IMR-90 (cell line): ENCODE measurements around the gene RERE. TPM values are rescaled to one million over a fixed set of nuclear protein-coding genes. Genes with fewer than 3 reads are reported as not detected.

Source experiments
- ATAC-seq: fragments of 200-7000 bp; cut with Tn5 transposase; 2 replicates; pipeline ENCODE4 v1.9.1; 2020; ENCODE audit warnings: low read depth, mild to moderate bottlenecking, moderate library complexity
- BruUV-seq: library from RNA; stranded (reverse); fragments of 400-500 nt; replicated peaks from 2 replicates; lab custom pipeline; 2021; lab: Mats Ljungman, UMichigan
- CTCF ChIA-PET: fragments of 300-600 bp; formaldehyde crosslinking; extraction: SDS; loops from one replicate; lab custom pipeline; 2021; ENCODE audit warnings: antibody characterized with exemption; lab: Yijun Ruan, JAX
- POLR2A ChIA-PET: fragments of 300-600 bp; sonication (Branson Sonifier 250); formaldehyde crosslinking; loops from one replicate; lab custom pipeline; 2022; ENCODE audit warnings: antibody characterized with exemption; ENCODE audit not compliant: unreplicated experiment; lab: Charles Lee
- DNase-seq: peaks from one replicate; pipeline ENCODE4 v3.0.0; 2013
- H2AFZ ChIP-seq: replicated peaks from 2 replicates; pipeline ENCODE3; 2013; ENCODE audit warnings: low read length, mild to moderate bottlenecking; ENCODE audit not compliant: poor library complexity
- H2AK5ac ChIP-seq: 2 replicates; pipeline ENCODE4 v1.6.1; 2013; ENCODE audit warnings: low read depth, low read length, inconsistent platforms
- H2AK9ac ChIP-seq: replicated peaks from 2 replicates; pipeline ENCODE3; 2013; ENCODE audit warnings: mild to moderate bottlenecking, low read depth, low read length, moderate library complexity; ENCODE audit not compliant: poor library complexity
- H2BK120ac ChIP-seq: 2 replicates; pipeline ENCODE4 v1.6.1; 2013; ENCODE audit warnings: low read depth, low read length, inconsistent platforms
- H2BK15ac ChIP-seq: 3 replicates; pipeline ENCODE4 v1.6.1; 2013; ENCODE audit warnings: low read depth, low read length, inconsistent platforms
- H2BK20ac ChIP-seq: 2 replicates; pipeline ENCODE4 v1.6.1; 2013; ENCODE audit warnings: low read depth, mild to moderate bottlenecking, inconsistent platforms, low read length, moderate library complexity
- H2BK5ac ChIP-seq: 2 replicates; pipeline ENCODE4 v1.6.1; 2013; ENCODE audit warnings: mild to moderate bottlenecking, low read depth, low read length, inconsistent platforms; ENCODE audit not compliant: poor library complexity, severe bottlenecking
- H3K14ac ChIP-seq: replicated peaks from 2 replicates; pipeline ENCODE4 v1.6.1; 2013; ENCODE audit warnings: low read depth, low read length, inconsistent platforms
- H3K18ac ChIP-seq: 2 replicates; pipeline ENCODE4 v1.6.1; 2013; ENCODE audit warnings: low read depth, low read length, control low read depth
- H3K23ac ChIP-seq: 2 replicates; pipeline ENCODE4 v1.6.1; 2013; ENCODE audit warnings: low read depth, low read length, inconsistent platforms
- H3K27ac ChIP-seq: 2 replicates; pipeline ENCODE4 v1.5.1; 2013; ENCODE audit warnings: mild to moderate bottlenecking, control low read depth, low read length; ENCODE audit not compliant: insufficient read depth
- H3K27me3 ChIP-seq: 2 replicates; pipeline ENCODE4 v1.6.1; 2013; ENCODE audit warnings: low read length; ENCODE audit not compliant: control insufficient read depth, insufficient read depth
- H3K36me3 ChIP-seq: 2 replicates; pipeline ENCODE4 v1.6.1; 2013; ENCODE audit warnings: low read length, mixed read lengths; ENCODE audit not compliant: control insufficient read depth, insufficient read depth
- H3K4ac ChIP-seq: 2 replicates; pipeline ENCODE4 v1.6.1; 2013; ENCODE audit warnings: low read depth, low read length, inconsistent platforms
- H3K4me1 ChIP-seq: 2 replicates; pipeline ENCODE4 v1.6.1; 2013; ENCODE audit warnings: low read length, mixed read lengths; ENCODE audit not compliant: control insufficient read depth, insufficient read depth
- H3K4me2 ChIP-seq: 2 replicates; pipeline ENCODE4 v1.6.1; 2013; ENCODE audit warnings: low read depth, mild to moderate bottlenecking, control low read depth, low read length, moderate library complexity
- H3K4me3 ChIP-seq: 2 replicates; pipeline ENCODE4 v1.5.1; 2013; ENCODE audit warnings: low read depth, mild to moderate bottlenecking, control low read depth, low read length, moderate library complexity; ENCODE audit not compliant: insufficient read depth
- H3K56ac ChIP-seq: 2 replicates; pipeline ENCODE4 v1.6.1; 2013; ENCODE audit warnings: low read length, inconsistent platforms; ENCODE audit not compliant: insufficient read depth; ENCODE audit errors: extremely low read depth
- H3K79me1 ChIP-seq, 2 experiments: 2 replicates each; pipeline ENCODE4 v1.6.1; 2013; ENCODE audit warnings: low read length in 2 of 2, inconsistent platforms in 1 of 2, low read depth in 1 of 2
- H3K9ac ChIP-seq: 2 replicates; pipeline ENCODE4 v1.6.1; 2013; ENCODE audit warnings: low read depth, low read length, control low read depth
- H3K9me1 ChIP-seq: 2 replicates; pipeline ENCODE4 v1.6.1; 2013; ENCODE audit warnings: low read length, inconsistent platforms; ENCODE audit not compliant: insufficient read depth
- H3K9me3 ChIP-seq: 2 replicates; pipeline ENCODE4 v1.6.1; 2013; ENCODE audit warnings: low read length; ENCODE audit not compliant: control insufficient read depth, insufficient read depth
- H4K20me1 ChIP-seq: 2 replicates; pipeline ENCODE4 v1.6.1; 2013; ENCODE audit warnings: low read length, inconsistent platforms; ENCODE audit not compliant: insufficient read depth
- H4K5ac ChIP-seq: 2 replicates; pipeline ENCODE4 v1.6.1; 2013; ENCODE audit warnings: mild to moderate bottlenecking, low read depth, low read length, control low read depth
- H4K8ac ChIP-seq, 2 experiments: 2 replicates each; pipeline ENCODE4 v1.6.1; 2013; ENCODE audit warnings: low read depth in 2 of 2, low read length in 2 of 2, control low read depth in 1 of 2, inconsistent platforms in 1 of 2
- H4K91ac ChIP-seq: 2 replicates; pipeline ENCODE4 v1.6.1; 2013; ENCODE audit warnings: low read depth, low read length, inconsistent platforms; ENCODE audit not compliant: insufficient read depth
- BHLHE40 ChIP-seq: fragments of 150-350 bp; IDR thresholded peaks from 2 replicates; pipeline ENCODE4 v1.6.1; 2016; ENCODE audit warnings: mild to moderate bottlenecking, low read depth, low read length
- CEBPB ChIP-seq: IDR thresholded peaks from 2 replicates; pipeline ENCODE4 v1.6.1; 2012; ENCODE audit warnings: low read depth, low read length, improper control_type of control experiment
- CHD1 ChIP-seq: IDR thresholded peaks from 2 replicates; pipeline ENCODE4 v1.6.1; 2012; ENCODE audit warnings: low read depth, low read length, improper control_type of control experiment
- FOS ChIP-seq: fragments of 150-350 bp; IDR thresholded peaks from 2 replicates; pipeline ENCODE4 v1.6.1; 2016; ENCODE audit warnings: low read depth, low read length
- MAFK ChIP-seq: IDR thresholded peaks from 2 replicates; pipeline ENCODE4 v1.6.1; 2012; ENCODE audit warnings: low read depth, low read length, improper control_type of control experiment
- MAZ ChIP-seq: IDR thresholded peaks from 2 replicates; pipeline ENCODE4 v1.6.1; 2012; ENCODE audit warnings: low read depth, mild to moderate bottlenecking, low read length, improper control_type of control experiment, moderate library complexity, borderline replicate concordance
- MXI1 ChIP-seq: IDR thresholded peaks from 2 replicates; pipeline ENCODE4 v1.6.1; 2012; ENCODE audit warnings: low read depth, mild to moderate bottlenecking, low read length, moderate library complexity, borderline replicate concordance
- NFE2L2 ChIP-seq: fragments of 150-350 bp; IDR thresholded peaks from 2 replicates; pipeline ENCODE4 v1.6.1; 2016; ENCODE audit warnings: low read depth, mild to moderate bottlenecking, low read length
- POLR2A ChIP-seq: IDR thresholded peaks from 2 replicates; pipeline ENCODE4 v1.6.1; 2012; ENCODE audit warnings: mild to moderate bottlenecking, low read depth, low read length
- RAD21 ChIP-seq: IDR thresholded peaks from 2 replicates; pipeline ENCODE4 v1.6.1; 2012; ENCODE audit warnings: low read length, improper control_type of control experiment
- RCOR1 ChIP-seq: IDR thresholded peaks from 2 replicates; pipeline ENCODE4 v1.6.1; 2012; ENCODE audit warnings: mild to moderate bottlenecking, low read length, improper control_type of control experiment; ENCODE audit not compliant: insufficient replicate concordance
- RFX5 ChIP-seq: IDR thresholded peaks from 2 replicates; pipeline ENCODE4 v1.8.0; 2012; ENCODE audit warnings: low read depth, mild to moderate bottlenecking, low read length, moderate library complexity
- SMC3 ChIP-seq: fragments of 150-350 bp; IDR thresholded peaks from 2 replicates; pipeline ENCODE4 v1.6.1; 2016; ENCODE audit warnings: low read depth, mild to moderate bottlenecking, antibody characterized with exemption, low read length, moderate library complexity
- dilution Hi-C: fragments of 300-500 bp; cut with HindIII; formaldehyde crosslinking; loops from one replicate; pipeline ENCODE4 v1.14.3; 2018; ENCODE audit warnings: low sequenced_read_pairs; ENCODE audit not compliant: unreplicated experiment
- in situ Hi-C: fragments of 300-500 bp; cut with MboI; formaldehyde crosslinking; loops from 3 replicates; pipeline ENCODE4 v1.14.3; 2019; ENCODE audit warnings: low sequenced_read_pairs, inconsistent platforms, mixed read lengths
- intact Hi-C: fragments of 100-400 bp; cut with micrococcal nuclease; formaldehyde crosslinking; loops from 2 replicates; pipeline ENCODE4 v1.10.0; 2022
- polyA plus RNA-seq, 3 experiments: library from polyadenylated mRNA; depleted of rRNA; stranded (reverse); fragments of >200 nt; gene quantifications; 2 replicates each; pipeline ENCODE4 v1.2.3, GENCODE V29; 2012; ENCODE audit warnings: low replicate concordance in 1 of 3
- total RNA-seq: library from RNA; depleted of rRNA; stranded (reverse); fragments of >200 nt; gene quantifications from 2 replicates; pipeline ENCODE4 v1.2.3, GENCODE V29; 2012
- TF ChIP-seq, protein P1 (sequence below): fragments of 150-350 bp; IDR thresholded peaks from 2 replicates; pipeline ENCODE4 v1.6.1; 2016; ENCODE audit warnings: low read depth, mild to moderate bottlenecking, low read length, moderate library complexity, borderline replicate concordance
- TF ChIP-seq, protein P2 (sequence below): fragments of 150-350 bp; IDR thresholded peaks from 2 replicates; pipeline ENCODE4 v1.6.1; 2017; ENCODE audit warnings: mild to moderate bottlenecking, antibody characterized with exemption, low read length, low read depth
- TF ChIP-seq, protein P3 (sequence below): conservative IDR thresholded peaks from 2 replicates; pipeline ENCODE4 v1.5.1; 2012; ENCODE audit warnings: mild to moderate bottlenecking, low read depth, low read length, improper control_type of control experiment

Gene RERE
- total and polyA plus RNA-seq, 2 of the 4 experiments (the other 2 are of a cell fraction): 11.5 to 25.1 TPM

DNA sequence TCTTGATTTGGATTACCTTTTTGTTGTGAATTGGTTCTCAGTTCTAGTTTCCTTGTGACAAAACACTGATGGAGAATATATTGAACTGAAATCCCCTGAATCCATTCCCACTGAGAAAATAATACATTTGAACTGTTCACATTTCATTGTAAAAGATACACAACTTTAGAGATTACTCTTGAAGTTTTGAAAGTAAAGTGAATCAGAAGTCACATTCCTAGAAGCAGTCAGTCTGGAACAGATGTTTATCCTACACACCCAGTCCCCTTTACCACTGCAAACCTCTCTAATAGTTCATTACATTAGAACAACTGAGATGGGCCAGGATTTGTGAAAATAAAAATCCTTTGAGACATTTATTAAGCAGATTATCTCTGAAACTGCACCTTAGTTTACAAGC is 3.4 kb downstream of the RERE start:
- H3K56ac ChIP-seq: no peak overlapping the region
- DNase-seq (peak; percentile 35), ATAC-seq (no peak)
- no peak overlapping the region for H4K8ac ChIP-seq
- peaks cover 2% of the 10 kb centered on the region; the same call in 1 of the 2 replicates for H3K9me1 ChIP-seq
- CTCF ChIA-PET: no interaction called here
- no peak overlapping the region for H2BK15ac ChIP-seq
- no peaks in the 10 kb centered on the region for H3K36me3 ChIP-seq
- intact Hi-C loops (loop anchor here (10.0 kb wide), 1 partner anchor 349 kb away; no protein-coding TSS in a partner anchor), in situ Hi-C loops (no loop called here), dilution Hi-C loops (no loop called here)
- no peak overlapping the region for H3K9ac ChIP-seq
- H2BK5ac ChIP-seq: no peak overlapping the region
- H3K27me3 ChIP-seq: no peaks in the 10 kb centered on the region
- H3K4me3 ChIP-seq: no peak overlapping the region
- peaks cover 20 to 51% of the 10 kb centered on the region in 2 experiments for H3K79me1 ChIP-seq
- no peak overlapping the region for H3K18ac ChIP-seq
- H4K20me1 ChIP-seq: peaks cover 28% of the 10 kb centered on the region; the same call in 1 of the 2 replicates
- TF ChIP-seq BHLHE40 (no peak), NFE2L2 (no peak), CHD1 (no peak), CEBPB (no peak), MAFK (no peak), MAZ (no peak), RAD21 (no peak), POLR2A (no peak), MXI1 (no peak), RFX5 (no peak), FOS (no peak), RCOR1 (no peak), SMC3 (no peak)
- TF ChIP-seq, protein P1, sequence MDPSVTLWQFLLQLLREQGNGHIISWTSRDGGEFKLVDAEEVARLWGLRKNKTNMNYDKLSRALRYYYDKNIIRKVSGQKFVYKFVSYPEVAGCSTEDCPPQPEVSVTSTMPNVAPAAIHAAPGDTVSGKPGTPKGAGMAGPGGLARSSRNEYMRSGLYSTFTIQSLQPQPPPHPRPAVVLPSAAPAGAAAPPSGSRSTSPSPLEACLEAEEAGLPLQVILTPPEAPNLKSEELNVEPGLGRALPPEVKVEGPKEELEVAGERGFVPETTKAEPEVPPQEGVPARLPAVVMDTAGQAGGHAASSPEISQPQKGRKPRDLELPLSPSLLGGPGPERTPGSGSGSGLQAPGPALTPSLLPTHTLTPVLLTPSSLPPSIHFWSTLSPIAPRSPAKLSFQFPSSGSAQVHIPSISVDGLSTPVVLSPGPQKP: no peak
- TF ChIP-seq, protein P2, sequence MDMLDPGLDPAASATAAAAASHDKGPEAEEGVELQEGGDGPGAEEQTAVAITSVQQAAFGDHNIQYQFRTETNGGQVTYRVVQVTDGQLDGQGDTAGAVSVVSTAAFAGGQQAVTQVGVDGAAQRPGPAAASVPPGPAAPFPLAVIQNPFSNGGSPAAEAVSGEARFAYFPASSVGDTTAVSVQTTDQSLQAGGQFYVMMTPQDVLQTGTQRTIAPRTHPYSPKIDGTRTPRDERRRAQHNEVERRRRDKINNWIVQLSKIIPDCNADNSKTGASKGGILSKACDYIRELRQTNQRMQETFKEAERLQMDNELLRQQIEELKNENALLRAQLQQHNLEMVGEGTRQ: no peak
- TF ChIP-seq, protein P3, sequence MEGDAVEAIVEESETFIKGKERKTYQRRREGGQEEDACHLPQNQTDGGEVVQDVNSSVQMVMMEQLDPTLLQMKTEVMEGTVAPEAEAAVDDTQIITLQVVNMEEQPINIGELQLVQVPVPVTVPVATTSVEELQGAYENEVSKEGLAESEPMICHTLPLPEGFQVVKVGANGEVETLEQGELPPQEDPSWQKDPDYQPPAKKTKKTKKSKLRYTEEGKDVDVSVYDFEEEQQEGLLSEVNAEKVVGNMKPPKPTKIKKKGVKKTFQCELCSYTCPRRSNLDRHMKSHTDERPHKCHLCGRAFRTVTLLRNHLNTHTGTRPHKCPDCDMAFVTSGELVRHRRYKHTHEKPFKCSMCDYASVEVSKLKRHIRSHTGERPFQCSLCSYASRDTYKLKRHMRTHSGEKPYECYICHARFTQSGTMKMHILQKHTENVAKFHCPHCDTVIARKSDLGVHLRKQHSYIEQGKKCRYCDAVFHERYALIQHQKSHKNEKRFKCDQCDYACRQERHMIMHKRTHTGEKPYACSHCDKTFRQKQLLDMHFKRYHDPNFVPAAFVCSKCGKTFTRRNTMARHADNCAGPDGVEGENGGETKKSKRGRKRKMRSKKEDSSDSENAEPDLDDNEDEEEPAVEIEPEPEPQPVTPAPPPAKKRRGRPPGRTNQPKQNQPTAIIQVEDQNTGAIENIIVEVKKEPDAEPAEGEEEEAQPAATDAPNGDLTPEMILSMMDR: no peak
- H3K27ac ChIP-seq: no peak overlapping the region
- H3K14ac ChIP-seq: no peak overlapping the region
- H3K4ac ChIP-seq: no peak overlapping the region
- no peaks in the 10 kb centered on the region for H3K9me3 ChIP-seq
- H3K4me2 ChIP-seq: peak overlapping the region; percentile 31; the same call in 1 of the 2 replicates
- H3K23ac ChIP-seq: no peak overlapping the region
- H2BK20ac ChIP-seq: no peak overlapping the region
- no peak overlapping the region for H2BK120ac ChIP-seq
- H2AFZ ChIP-seq: no peak overlapping the region
- no TSS peak for BruUV-seq
- POLR2A ChIA-PET: no interaction called here
- no peak overlapping the region for H2AK9ac ChIP-seq
- no peak overlapping the region for H4K91ac ChIP-seq
- no peak overlapping the region for H4K5ac ChIP-seq
- H3K4me1 ChIP-seq: peaks cover 9% of the 10 kb centered on the region
- H2AK5ac ChIP-seq: no peak overlapping the region
